ENCODE measurements around the gene RAB40B. TPM values are rescaled to one million over a fixed set of nuclear protein-coding genes. Genes with fewer than 3 reads are reported as not detected.
A peak's percentile ranks its signal among the peaks of the same experiment; 100 is the strongest.

The RAB40B gene
- total RNA-seq, 2 donors from 2014 or later = 1.2 to 4.6 TPM

DNA sequence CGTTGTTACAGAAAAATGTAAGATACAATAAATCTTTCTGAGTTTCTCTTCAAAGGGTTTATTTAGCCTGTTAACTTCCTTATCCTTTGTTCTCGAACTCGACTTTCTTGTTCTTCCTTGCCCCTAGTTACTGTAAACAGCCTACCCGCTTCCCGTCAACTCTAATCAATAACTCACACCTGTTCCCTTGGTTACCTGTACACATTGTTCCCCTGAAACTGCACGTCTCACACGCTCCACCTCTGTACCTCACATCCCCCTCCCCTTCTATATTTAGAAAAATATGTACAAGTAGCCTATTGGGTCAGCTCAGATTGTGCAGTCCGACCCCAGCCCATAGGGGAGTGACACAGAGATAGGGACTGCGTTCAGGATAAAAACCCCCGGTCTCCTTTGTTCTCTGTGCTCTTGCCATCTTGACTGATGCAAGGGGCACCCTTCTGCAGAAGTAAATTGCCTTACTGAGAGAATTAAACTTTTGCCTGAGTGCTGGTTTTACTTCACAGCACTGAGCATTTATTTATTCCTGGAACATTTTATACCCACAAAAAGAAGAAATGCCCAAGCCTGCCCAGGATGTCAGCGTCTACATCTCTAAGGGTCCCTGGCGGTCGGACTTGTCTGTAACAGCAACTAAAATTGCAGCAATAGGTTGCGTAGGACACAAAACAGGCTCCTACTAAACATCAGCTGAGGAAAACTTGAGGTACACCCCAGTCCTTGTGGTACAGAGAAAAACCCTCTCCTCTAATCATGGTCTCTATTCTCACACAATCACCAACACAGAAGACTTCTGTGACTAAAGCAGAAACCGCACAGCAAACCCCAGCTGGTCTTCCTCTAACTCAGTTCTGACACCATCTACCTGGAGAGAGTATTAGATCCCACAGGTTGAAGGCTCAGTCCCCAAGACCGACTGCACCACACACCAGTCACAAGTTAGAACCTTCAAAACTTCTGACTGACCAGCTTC lies 61.6 kb downstream of the RAB40B start:
- TF ChIP-seq, protein P1, sequence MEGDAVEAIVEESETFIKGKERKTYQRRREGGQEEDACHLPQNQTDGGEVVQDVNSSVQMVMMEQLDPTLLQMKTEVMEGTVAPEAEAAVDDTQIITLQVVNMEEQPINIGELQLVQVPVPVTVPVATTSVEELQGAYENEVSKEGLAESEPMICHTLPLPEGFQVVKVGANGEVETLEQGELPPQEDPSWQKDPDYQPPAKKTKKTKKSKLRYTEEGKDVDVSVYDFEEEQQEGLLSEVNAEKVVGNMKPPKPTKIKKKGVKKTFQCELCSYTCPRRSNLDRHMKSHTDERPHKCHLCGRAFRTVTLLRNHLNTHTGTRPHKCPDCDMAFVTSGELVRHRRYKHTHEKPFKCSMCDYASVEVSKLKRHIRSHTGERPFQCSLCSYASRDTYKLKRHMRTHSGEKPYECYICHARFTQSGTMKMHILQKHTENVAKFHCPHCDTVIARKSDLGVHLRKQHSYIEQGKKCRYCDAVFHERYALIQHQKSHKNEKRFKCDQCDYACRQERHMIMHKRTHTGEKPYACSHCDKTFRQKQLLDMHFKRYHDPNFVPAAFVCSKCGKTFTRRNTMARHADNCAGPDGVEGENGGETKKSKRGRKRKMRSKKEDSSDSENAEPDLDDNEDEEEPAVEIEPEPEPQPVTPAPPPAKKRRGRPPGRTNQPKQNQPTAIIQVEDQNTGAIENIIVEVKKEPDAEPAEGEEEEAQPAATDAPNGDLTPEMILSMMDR (conservative IDR thresholded peaks at IDR 0.05) = no peak
- peak; percentile 41 for DNase-seq
- peaks cover 12% of the 10 kb centered on the region for H3K9me3 ChIP-seq (ENCODE audit: control insufficient read depth, low read length)
- H3K36me3 Mint-ChIP-seq (ENCODE audit: low read depth) = peaks cover 60% of the 10 kb centered on the region
- peaks cover 67% of the 10 kb centered on the region for H3K36me3 ChIP-seq (ENCODE audit: control insufficient read depth, insufficient read depth, low read length)
- WGBS, 2 experiments (ENCODE audit: insufficient coverage in 1 of 2, insufficient read length in 1 of 2) = 93 to 99% methylated on average over 12 to 16 of the region's 16 CpGs
- H3K27me3 ChIP-seq (ENCODE audit: control insufficient read depth, insufficient read depth, low read length, poor library complexity, severe bottlenecking) = no peaks in the 10 kb centered on the region
- H3K4me1 Mint-ChIP-seq = peaks cover 2% of the 10 kb centered on the region
- no peaks in the 10 kb centered on the region for H3K9me3 Mint-ChIP-seq
- no peak overlapping the region for H3K4me3 Mint-ChIP-seq
- H3K9ac ChIP-seq (ENCODE audit: extremely low read depth, low read length, poor library complexity, severe bottlenecking) = no peak overlapping the region
- H3K27ac Mint-ChIP-seq = peak overlapping the region; percentile 64
- no peaks in the 10 kb centered on the region for H3K27me3 Mint-ChIP-seq (ENCODE audit: insufficient read depth)
- H3K27ac ChIP-seq (ENCODE audit: low read depth, low read length) = no peak overlapping the region
- H3K4me3 ChIP-seq (ENCODE audit: low read length) = no peak overlapping the region
- H3K4me1 ChIP-seq (ENCODE audit: control insufficient read depth, insufficient read depth, low read length) = no peaks in the 10 kb centered on the region

DNA sequence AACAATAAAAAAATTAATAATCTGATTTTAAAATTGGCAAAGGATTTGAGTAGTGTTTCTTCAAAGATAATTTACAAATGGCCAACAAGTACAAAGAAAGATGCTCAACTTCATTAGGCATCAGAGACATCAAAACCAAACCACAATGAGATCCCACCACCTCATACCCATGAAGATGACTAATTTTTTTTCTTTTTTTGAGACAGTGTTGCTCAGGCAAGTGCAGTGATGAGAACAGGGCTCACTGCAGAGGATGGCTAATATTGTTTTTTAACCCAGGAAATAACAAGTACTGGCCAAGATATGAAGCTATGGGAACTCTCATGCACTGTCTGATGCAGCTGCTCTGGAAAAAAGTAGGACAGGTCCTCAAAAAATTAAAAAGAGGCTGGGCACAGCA lies 65.2 kb downstream of the RAB40B start:
- H3K27me3 Mint-ChIP-seq (ENCODE audit: insufficient read depth) = no peaks in the 10 kb centered on the region
- H3K4me3 Mint-ChIP-seq = no peak overlapping the region
- no peaks in the 10 kb centered on the region for H3K9me3 Mint-ChIP-seq
- Histone ChIP-seq H3K9me3 (ENCODE audit: control insufficient read depth, low read length) (peaks cover 12% of the 10 kb centered on the region), H3K4me3 (ENCODE audit: low read length) (no peak overlapping the region), H3K36me3 (ENCODE audit: control insufficient read depth, insufficient read depth, low read length) (peaks cover 61% of the 10 kb centered on the region), H3K27me3 (ENCODE audit: control insufficient read depth, insufficient read depth, low read length, poor library complexity, severe bottlenecking) (no peaks in the 10 kb centered on the region), H3K4me1 (ENCODE audit: control insufficient read depth, insufficient read depth, low read length) (no peaks in the 10 kb centered on the region), H3K27ac (ENCODE audit: low read depth, low read length) (no peak overlapping the region), H3K9ac (ENCODE audit: extremely low read depth, low read length, poor library complexity, severe bottlenecking) (no peak overlapping the region)
- TF ChIP-seq, protein P1 (conservative IDR thresholded peaks at IDR 0.05) = no peak
- DNase-seq = no peak
- peaks cover 52% of the 10 kb centered on the region for H3K36me3 Mint-ChIP-seq (ENCODE audit: low read depth)
- peaks cover 2% of the 10 kb centered on the region for H3K4me1 Mint-ChIP-seq
- H3K27ac Mint-ChIP-seq = no peak overlapping the region

DNA sequence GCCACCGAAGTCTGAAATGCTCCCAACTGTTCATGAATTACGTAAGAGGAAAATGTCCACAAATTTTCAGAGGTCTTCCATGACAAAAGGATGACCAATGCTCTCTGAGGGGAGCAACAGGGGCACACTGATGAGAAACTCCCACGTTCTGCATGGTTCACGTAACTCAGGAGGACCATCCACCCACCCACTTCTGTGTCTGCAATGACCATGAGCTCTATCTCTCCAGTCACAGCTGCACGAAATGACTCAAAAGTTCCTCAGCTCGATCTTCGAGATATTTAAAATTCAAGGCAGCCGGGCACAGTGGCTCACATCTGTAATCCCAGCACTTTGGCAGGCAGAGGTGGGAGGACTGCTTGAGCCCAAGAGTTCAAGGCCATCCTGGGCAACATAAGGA lies 66.0 kb downstream of the RAB40B start:
- H3K9me3 Mint-ChIP-seq = no peaks in the 10 kb centered on the region
- 96 to 100% methylated on average over 7 to 8 of the region's 8 CpGs for WGBS, 2 experiments (ENCODE audit: insufficient coverage in 1 of 2, insufficient read length in 1 of 2)
- H3K4me1 ChIP-seq (ENCODE audit: control insufficient read depth, insufficient read depth, low read length) = no peaks in the 10 kb centered on the region
- no peak for DNase-seq
- no peak overlapping the region for H3K4me3 Mint-ChIP-seq
- peaks cover 8% of the 10 kb centered on the region for H3K9me3 ChIP-seq (ENCODE audit: control insufficient read depth, low read length)
- H3K36me3 ChIP-seq (ENCODE audit: control insufficient read depth, insufficient read depth, low read length) = peaks cover 64% of the 10 kb centered on the region
- H3K27me3 ChIP-seq (ENCODE audit: control insufficient read depth, insufficient read depth, low read length, poor library complexity, severe bottlenecking) = no peaks in the 10 kb centered on the region
- H3K4me1 Mint-ChIP-seq = peaks cover 2% of the 10 kb centered on the region
- H3K9ac ChIP-seq (ENCODE audit: extremely low read depth, low read length, poor library complexity, severe bottlenecking) = no peak overlapping the region
- peak overlapping the region; percentile 13 for H3K27ac Mint-ChIP-seq
- H3K36me3 Mint-ChIP-seq (ENCODE audit: low read depth) = peaks cover 57% of the 10 kb centered on the region
- no peak overlapping the region for H3K4me3 ChIP-seq (ENCODE audit: low read length)
- H3K27ac ChIP-seq (ENCODE audit: low read depth, low read length) = no peak overlapping the region
- TF ChIP-seq, protein P1 (conservative IDR thresholded peaks at IDR 0.05) = no peak
- H3K27me3 Mint-ChIP-seq (ENCODE audit: insufficient read depth) = no peaks in the 10 kb centered on the region
